Sigmoid colon (tissue), 4 donors: ENCODE results near the gene B3GALT4.

Source experiments
- EP300 ChIP-seq, 4 donors: sonication (generic); formaldehyde crosslinking; IDR thresholded peaks; one replicate each; pipeline ENCODE4 v1.6.1; 2017; ENCODE audit warnings: antibody characterized with exemption in 4 of 4
- POLR2A ChIP-seq, 2 donors: fragments of 450-650 bp; IDR thresholded peaks; one replicate each; pipeline ENCODE4 v1.6.1; 2016; ENCODE audit warnings: antibody characterized with exemption in 2 of 2, mild to moderate bottlenecking in 2 of 2, moderate library complexity in 2 of 2
- POLR2AphosphoS5 ChIP-seq, 4 donors: sonication (generic); formaldehyde crosslinking; IDR thresholded peaks; one replicate each; pipeline ENCODE4 v1.6.1; 2017; ENCODE audit warnings: antibody characterized with exemption in 4 of 4
- TF ChIP-seq, protein P1 (sequence below), 4 experiments: fragments of 450-650 bp in 3 of 4; fragments of 200-600 bp in 1 of 4; IDR thresholded peaks; one replicate each; pipeline ENCODE4 v1.5.1; 2016 to 2019; ENCODE audit warnings: antibody characterized with exemption in 4 of 4, mild to moderate bottlenecking in 3 of 4, moderate library complexity in 2 of 4

DNA sequence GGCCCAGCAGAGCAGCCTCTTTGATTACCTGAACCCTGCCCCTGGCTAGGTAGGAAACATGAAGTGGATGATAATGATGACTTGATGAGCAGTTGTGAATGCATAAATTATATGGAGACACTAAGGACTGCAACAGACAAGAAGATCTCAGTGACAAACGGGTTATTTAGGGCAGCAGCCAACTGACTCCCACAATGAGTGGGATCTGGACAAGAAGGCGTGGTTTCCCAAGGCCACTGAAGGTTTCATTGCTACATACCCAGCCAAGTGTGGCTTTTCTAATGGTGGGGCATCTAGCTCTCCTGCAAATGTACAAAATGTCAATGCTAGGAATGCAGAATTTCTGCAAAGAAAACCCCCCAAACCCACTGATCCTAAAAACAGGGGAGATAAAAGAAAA lies 39.2 kb upstream of the B3GALT4 start:
- TF ChIP-seq, protein P1, sequence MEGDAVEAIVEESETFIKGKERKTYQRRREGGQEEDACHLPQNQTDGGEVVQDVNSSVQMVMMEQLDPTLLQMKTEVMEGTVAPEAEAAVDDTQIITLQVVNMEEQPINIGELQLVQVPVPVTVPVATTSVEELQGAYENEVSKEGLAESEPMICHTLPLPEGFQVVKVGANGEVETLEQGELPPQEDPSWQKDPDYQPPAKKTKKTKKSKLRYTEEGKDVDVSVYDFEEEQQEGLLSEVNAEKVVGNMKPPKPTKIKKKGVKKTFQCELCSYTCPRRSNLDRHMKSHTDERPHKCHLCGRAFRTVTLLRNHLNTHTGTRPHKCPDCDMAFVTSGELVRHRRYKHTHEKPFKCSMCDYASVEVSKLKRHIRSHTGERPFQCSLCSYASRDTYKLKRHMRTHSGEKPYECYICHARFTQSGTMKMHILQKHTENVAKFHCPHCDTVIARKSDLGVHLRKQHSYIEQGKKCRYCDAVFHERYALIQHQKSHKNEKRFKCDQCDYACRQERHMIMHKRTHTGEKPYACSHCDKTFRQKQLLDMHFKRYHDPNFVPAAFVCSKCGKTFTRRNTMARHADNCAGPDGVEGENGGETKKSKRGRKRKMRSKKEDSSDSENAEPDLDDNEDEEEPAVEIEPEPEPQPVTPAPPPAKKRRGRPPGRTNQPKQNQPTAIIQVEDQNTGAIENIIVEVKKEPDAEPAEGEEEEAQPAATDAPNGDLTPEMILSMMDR (IDR thresholded peaks at IDR 0.05): no peak
- TF ChIP-seq EP300 (IDR thresholded peaks at IDR 0.05) (no peak), POLR2AphosphoS5 (IDR thresholded peaks at IDR 0.05) (no peak), POLR2A (IDR thresholded peaks at IDR 0.05) (no peak)
